WTC11 (cell line): ENCODE results near the gene FMNL2.

Experiments used
- ATF1 ChIP-seq: sonication (generic); formaldehyde crosslinking; IDR thresholded peaks from 2 replicates; pipeline ENCODE4 v1.8.1; 2023; ENCODE audit warnings: mild to moderate bottlenecking, moderate library complexity, missing genetic modification reagents
- GABPB1 ChIP-seq: sonication (generic); formaldehyde crosslinking; IDR thresholded peaks from 2 replicates; pipeline ENCODE4 v1.8.1; 2023; ENCODE audit warnings: mild to moderate bottlenecking, missing genetic modification reagents
- ZNF232 ChIP-seq: sonication (generic); formaldehyde crosslinking; IDR thresholded peaks from 2 replicates; pipeline ENCODE4 v1.8.0; 2022; ENCODE audit warnings: mild to moderate bottlenecking, missing genetic modification reagents
- ZNF416 ChIP-seq: fragments of 250-450 bp; sonication (Bioruptor Pico); IDR thresholded peaks from 2 replicates; pipeline ENCODE4 v1.9.0; 2021; ENCODE audit warnings: mild to moderate bottlenecking, inconsistent platforms
- TF ChIP-seq, protein P1 (sequence below): sonication (generic); formaldehyde crosslinking; IDR thresholded peaks from 2 replicates; pipeline ENCODE4 v1.8.0; 2022; ENCODE audit warnings: mild to moderate bottlenecking, missing genetic modification reagents
- TF ChIP-seq, protein P2 (sequence below): fragments of 200-600 bp; IDR thresholded peaks from 2 replicates; pipeline ENCODE4 v1.8.0; 2022; ENCODE audit warnings: antibody characterized with exemption

DNA sequence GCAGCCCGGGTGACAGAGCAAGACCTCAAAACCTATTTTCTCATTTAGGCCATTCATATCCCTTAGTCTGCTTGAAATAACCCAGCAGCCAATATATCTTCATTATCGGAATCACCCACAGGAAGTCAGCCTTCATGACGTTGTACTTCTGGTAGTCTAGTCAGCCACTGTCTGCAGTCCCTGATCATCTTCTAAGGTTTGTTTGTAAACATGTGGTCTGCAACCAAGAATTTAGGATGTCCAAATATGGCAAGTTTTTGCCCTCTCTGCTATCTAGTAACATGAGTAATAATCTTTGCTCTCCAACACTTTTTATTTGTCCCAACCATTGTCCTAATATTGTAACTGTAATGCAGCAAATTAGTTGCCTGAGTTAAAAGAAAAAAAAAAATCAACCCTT lies 289.8 kb downstream of the FMNL2 start:
- TF ChIP-seq, protein P1, sequence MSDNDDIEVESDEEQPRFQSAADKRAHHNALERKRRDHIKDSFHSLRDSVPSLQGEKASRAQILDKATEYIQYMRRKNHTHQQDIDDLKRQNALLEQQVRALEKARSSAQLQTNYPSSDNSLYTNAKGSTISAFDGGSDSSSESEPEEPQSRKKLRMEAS (CRISPR knock-in tag) = no peak
- no peak for TF ChIP-seq ATF1 (CRISPR knock-in tag)
- TF ChIP-seq GABPB1 (CRISPR knock-in tag) = no peak
- TF ChIP-seq ZNF232 = no peak
- no peak for TF ChIP-seq ZNF416 (CRISPR knock-in tag)
- TF ChIP-seq, protein P2, sequence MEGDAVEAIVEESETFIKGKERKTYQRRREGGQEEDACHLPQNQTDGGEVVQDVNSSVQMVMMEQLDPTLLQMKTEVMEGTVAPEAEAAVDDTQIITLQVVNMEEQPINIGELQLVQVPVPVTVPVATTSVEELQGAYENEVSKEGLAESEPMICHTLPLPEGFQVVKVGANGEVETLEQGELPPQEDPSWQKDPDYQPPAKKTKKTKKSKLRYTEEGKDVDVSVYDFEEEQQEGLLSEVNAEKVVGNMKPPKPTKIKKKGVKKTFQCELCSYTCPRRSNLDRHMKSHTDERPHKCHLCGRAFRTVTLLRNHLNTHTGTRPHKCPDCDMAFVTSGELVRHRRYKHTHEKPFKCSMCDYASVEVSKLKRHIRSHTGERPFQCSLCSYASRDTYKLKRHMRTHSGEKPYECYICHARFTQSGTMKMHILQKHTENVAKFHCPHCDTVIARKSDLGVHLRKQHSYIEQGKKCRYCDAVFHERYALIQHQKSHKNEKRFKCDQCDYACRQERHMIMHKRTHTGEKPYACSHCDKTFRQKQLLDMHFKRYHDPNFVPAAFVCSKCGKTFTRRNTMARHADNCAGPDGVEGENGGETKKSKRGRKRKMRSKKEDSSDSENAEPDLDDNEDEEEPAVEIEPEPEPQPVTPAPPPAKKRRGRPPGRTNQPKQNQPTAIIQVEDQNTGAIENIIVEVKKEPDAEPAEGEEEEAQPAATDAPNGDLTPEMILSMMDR = no peak
